ENCODE data around the gene RRH.

The RRH gene

DNA sequence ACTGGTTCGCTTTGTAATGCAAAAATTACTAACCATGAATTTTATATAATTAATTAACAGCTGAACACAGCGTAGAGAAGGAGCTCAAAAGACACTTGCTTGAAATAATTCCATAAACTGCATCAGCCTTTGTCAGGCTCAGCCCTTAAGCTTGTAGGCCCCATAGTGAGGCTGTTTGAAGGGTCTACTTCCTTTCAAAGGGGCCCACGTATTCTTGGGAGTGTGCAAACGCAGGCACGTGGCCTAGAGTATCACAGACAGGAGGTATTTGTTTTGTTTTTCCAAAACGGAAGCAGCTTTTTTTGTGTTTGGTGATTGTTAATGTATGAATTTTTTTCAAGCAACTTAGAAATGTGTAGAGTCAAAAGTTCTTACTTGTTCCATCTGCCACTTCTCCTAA is 59.3 kb downstream of the RRH start:
- DNase-seq (ENCODE audit: low read depth, low spot score): no peak

DNA sequence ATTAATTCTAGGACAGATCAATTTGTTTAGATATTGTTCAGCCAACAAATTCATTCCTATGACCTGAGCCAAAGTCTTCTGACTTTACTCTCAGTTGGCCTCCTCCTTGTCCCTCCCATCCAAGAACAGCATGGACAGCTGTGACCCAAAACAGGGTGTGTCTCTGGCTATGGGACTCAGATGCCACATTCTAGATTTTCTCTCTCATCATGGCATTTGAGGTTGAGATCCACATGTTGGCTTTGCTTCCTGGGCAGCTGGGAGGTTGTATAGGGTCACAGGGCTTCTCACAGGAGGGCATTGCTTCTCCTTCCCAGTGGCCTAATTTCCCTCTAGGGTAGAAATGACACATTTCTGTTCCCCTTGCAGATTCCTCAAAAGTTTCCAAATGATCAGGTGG is 62.3 kb downstream of the RRH start:
- no peak for DNase-seq (ENCODE audit: low read depth, low spot score)
